HCT116 (cell line): ENCODE data around the gene CDH13. TPM values are rescaled to one million over a fixed set of nuclear protein-coding genes. Genes with fewer than 3 reads are reported as not detected.

Experiments
- ATAC-seq: fragments of 200-7000 bp; cut with Tn5 transposase; 2 replicates; pipeline ENCODE4 v1.9.1; 2020; ENCODE audit warnings: mild to moderate bottlenecking, moderate library complexity
- BruUV-seq: library from RNA; stranded (reverse); fragments of 400-500 nt; replicated peaks from 2 replicates; lab custom pipeline; 2021; lab: Mats Ljungman, UMichigan
- CTCF ChIA-PET: fragments of 300-600 bp; sonication (Branson Sonifier 250); formaldehyde crosslinking; loops from one replicate; lab custom pipeline; 2021; ENCODE audit warnings: antibody characterized with exemption; lab: Charles Lee
- POLR2A ChIA-PET: fragments of 300-600, 350-600 bp; sonication (Branson Sonifier 250); formaldehyde crosslinking; loops from one replicate; lab custom pipeline; 2021; ENCODE audit warnings: antibody characterized with exemption; lab: Charles Lee
- RAD21 ChIA-PET, 2 experiments: fragments of 300-600 bp; sonication (Branson Sonifier 250); formaldehyde crosslinking; loops; one replicate each; lab custom pipeline; 2023; ENCODE audit warnings: low total read pairs in 2 of 2; ENCODE audit not compliant: uncharacterized antibody in 2 of 2, unreplicated experiment in 2 of 2, low non-redundant PET in 1 of 2; lab: Charles Lee
- DNase-seq: peaks from one replicate; pipeline ENCODE4 v3.0.0-alpha.2; 2010; ENCODE audit warnings: low read depth, low spot score
- H2AFZ ChIP-seq: fragments of 200-600 bp; shearing (Covaris generic), sonication (generic); 2 replicates; pipeline ENCODE4 v1.6.1; 2017; ENCODE audit warnings: low read depth, mixed run types, mixed read lengths, antibody characterized with exemption, low read length; ENCODE audit not compliant: poor library complexity, severe bottlenecking
- H3K27ac ChIP-seq: 2 replicates; pipeline ENCODE4 v1.5.1; 2012; ENCODE audit warnings: low read depth, low read length
- H3K27me3 ChIP-seq: fragments of 200-600 bp; sonication (generic); 2 replicates; pipeline ENCODE4 v1.6.1; 2016; ENCODE audit warnings: mixed run types, low read length, mixed read lengths; ENCODE audit not compliant: insufficient read depth
- H3K36me3 ChIP-seq, 2 experiments: fragments of 200-500 bp in 1 of 2; fragments of 200-600 bp in 1 of 2; sonication (Bioruptor generic) in 1 of 2; sonication (generic) in 1 of 2; 2 replicates each; pipeline versions ENCODE4 v1.5.1 to v1.6.1; 2014 to 2016; ENCODE audit warnings: low read length in 2 of 2, inconsistent platforms in 1 of 2, mixed read lengths in 1 of 2, mixed run types in 1 of 2; ENCODE audit not compliant: insufficient read depth in 2 of 2, control insufficient read depth in 1 of 2
- H3K4me1 ChIP-seq, 2 experiments: fragments of 200-600 bp in 1 of 2; sonication (generic) in 1 of 2; 2 replicates each; pipeline versions ENCODE4 v1.5.1 to v1.6.1; 2012 to 2017; ENCODE audit warnings: low read length in 2 of 2, inconsistent platforms in 1 of 2, mild to moderate bottlenecking in 1 of 2, mixed read lengths in 1 of 2, mixed run types in 1 of 2, moderate library complexity in 1 of 2; ENCODE audit not compliant: insufficient read depth in 2 of 2, control insufficient read depth in 1 of 2
- H3K4me2 ChIP-seq: fragments of 200-600 bp; sonication (generic); 2 replicates; pipeline ENCODE4 v1.6.1; 2017; ENCODE audit warnings: mixed run types, low read length, mixed read lengths
- H3K4me3 ChIP-seq, 2 experiments: fragments of 200-600 bp in 1 of 2; sonication (generic) in 1 of 2; replicated peaks in 1 of 2; 2 replicates each; pipeline ENCODE4 v1.5.1; 2011 to 2016; ENCODE audit warnings: low read length in 2 of 2, control low read depth in 1 of 2, low read depth in 1 of 2, mild to moderate bottlenecking in 1 of 2, mixed read lengths in 1 of 2, mixed run types in 1 of 2
- H3K79me2 ChIP-seq: fragments of 200-600 bp; sonication (generic); 2 replicates; pipeline ENCODE4 v1.6.1; 2017; ENCODE audit warnings: mild to moderate bottlenecking, mixed run types, low read length, moderate library complexity, mixed read lengths; ENCODE audit not compliant: insufficient read depth
- H3K9ac ChIP-seq: fragments of 200-600 bp; sonication (generic); 2 replicates; pipeline ENCODE4 v1.6.1; 2016; ENCODE audit warnings: low read length, mixed read lengths
- H3K9me2 ChIP-seq: fragments of 200-600 bp; sonication (generic), shearing (Covaris generic); 2 replicates; pipeline ENCODE4 v1.6.1; 2017; ENCODE audit warnings: mixed run types, mild to moderate bottlenecking, moderate library complexity; ENCODE audit not compliant: insufficient read depth
- H3K9me3 ChIP-seq, 2 experiments: fragments of 200-500 bp in 1 of 2; fragments of 200-600 bp in 1 of 2; sonication (Bioruptor generic) in 1 of 2; sonication (generic) in 1 of 2; 2 replicates each; pipeline ENCODE4 v1.6.1; 2014 to 2017; ENCODE audit warnings: low read length in 2 of 2, mixed read lengths in 2 of 2, inconsistent platforms in 1 of 2, low read depth in 1 of 2, mild to moderate bottlenecking in 1 of 2, mixed run types in 1 of 2, moderate library complexity in 1 of 2; ENCODE audit not compliant: control insufficient read depth in 1 of 2, insufficient read depth in 1 of 2
- H4K20me1 ChIP-seq: fragments of 200-600 bp; sonication (generic), shearing (Covaris generic); 2 replicates; pipeline ENCODE4 v1.6.1; 2017; ENCODE audit warnings: mixed run types, mild to moderate bottlenecking, moderate library complexity; ENCODE audit not compliant: insufficient read depth
- POLR2A ChIP-seq: IDR thresholded peaks from 2 replicates; pipeline ENCODE4 v1.7.0; 2011; ENCODE audit warnings: borderline replicate concordance; ENCODE audit not compliant: insufficient read depth, insufficient read length; ENCODE audit errors: extremely low read depth
- SIN3A ChIP-seq: IDR thresholded peaks from 2 replicates; pipeline ENCODE4 v1.6.1; 2012; ENCODE audit warnings: low read depth
- SRF ChIP-seq: IDR thresholded peaks from 2 replicates; pipeline ENCODE4 v1.6.1; 2012; ENCODE audit warnings: low read depth
- ZFX ChIP-seq: fragments of 450-650 bp; IDR thresholded peaks from 2 replicates; pipeline ENCODE4 v1.6.1; 2017
- intact Hi-C: fragments of 100-400 bp; cut with micrococcal nuclease; formaldehyde crosslinking; loops from 2 replicates; pipeline ENCODE4 v1.10.0; 2022
- total RNA-seq: library from RNA; stranded (reverse); gene quantifications from one replicate; pipeline ENCODE4 v1.2.1, GENCODE V29; 2021; ENCODE audit not compliant: unreplicated experiment
- TF ChIP-seq, protein P1 (sequence below): IDR thresholded peaks from 2 replicates; pipeline ENCODE4 v1.6.1; 2011; ENCODE audit warnings: mild to moderate bottlenecking, low read length, moderate library complexity; ENCODE audit not compliant: insufficient replicate concordance; ENCODE audit errors: extremely low read depth
- TF ChIP-seq, protein P2 (sequence below): IDR thresholded peaks from 2 replicates; pipeline ENCODE4 v1.6.1; 2012
- TF ChIP-seq, protein P3 (sequence below), 3 experiments: fragments of 200-600 bp in 1 of 3; sonication (generic) in 1 of 3; IDR thresholded peaks in 2 of 3; conservative IDR thresholded peaks in 1 of 3; 2 replicates each; pipeline ENCODE4 v1.5.1; 2012 to 2017; ENCODE audit warnings: low read depth in 2 of 3, low read length in 2 of 3, antibody characterized with exemption in 1 of 3, borderline replicate concordance in 1 of 3, control low read depth in 1 of 3, mild to moderate bottlenecking in 1 of 3, mixed read lengths in 1 of 3, mixed run types in 1 of 3, moderate library complexity in 1 of 3; ENCODE audit not compliant: insufficient read depth in 1 of 3
- TF ChIP-seq, protein P4 (sequence below): IDR thresholded peaks from 2 replicates; pipeline ENCODE4 v1.6.1; 2012

Gene CDH13
- total RNA-seq, 1 experiment from 2014 or later: not detected

DNA sequence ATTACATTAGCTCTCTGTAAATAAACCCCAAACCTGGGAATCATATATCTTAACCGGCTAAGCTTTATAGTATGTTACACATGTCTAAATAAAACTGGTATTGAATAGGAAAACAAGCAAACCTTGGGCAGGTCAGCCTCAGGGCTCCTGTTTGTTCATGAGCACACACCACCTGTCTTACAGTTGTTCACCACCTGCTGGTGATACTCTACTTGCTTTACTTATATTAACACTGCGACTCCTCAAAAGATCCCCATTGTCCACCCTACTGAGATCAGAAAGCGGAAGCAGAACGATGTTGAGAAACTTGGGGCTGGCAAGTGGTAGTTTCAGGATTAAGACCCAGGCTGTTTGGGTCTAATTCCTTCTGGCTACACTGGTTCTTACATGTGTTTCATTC lies 16.4 kb downstream of the CDH13 start (continued):
- TF ChIP-seq SRF (no peak), POLR2A (no peak)
- TF ChIP-seq, protein P1, sequence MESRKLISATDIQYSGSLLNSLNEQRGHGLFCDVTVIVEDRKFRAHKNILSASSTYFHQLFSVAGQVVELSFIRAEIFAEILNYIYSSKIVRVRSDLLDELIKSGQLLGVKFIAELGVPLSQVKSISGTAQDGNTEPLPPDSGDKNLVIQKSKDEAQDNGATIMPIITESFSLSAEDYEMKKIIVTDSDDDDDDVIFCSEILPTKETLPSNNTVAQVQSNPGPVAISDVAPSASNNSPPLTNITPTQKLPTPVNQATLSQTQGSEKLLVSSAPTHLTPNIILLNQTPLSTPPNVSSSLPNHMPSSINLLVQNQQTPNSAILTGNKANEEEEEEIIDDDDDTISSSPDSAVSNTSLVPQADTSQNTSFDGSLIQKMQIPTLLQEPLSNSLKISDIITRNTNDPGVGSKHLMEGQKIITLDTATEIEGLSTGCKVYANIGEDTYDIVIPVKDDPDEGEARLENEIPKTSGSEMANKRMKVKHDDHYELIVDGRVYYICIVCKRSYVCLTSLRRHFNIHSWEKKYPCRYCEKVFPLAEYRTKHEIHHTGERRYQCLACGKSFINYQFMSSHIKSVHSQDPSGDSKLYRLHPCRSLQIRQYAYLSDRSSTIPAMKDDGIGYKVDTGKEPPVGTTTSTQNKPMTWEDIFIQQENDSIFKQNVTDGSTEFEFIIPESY: no peak
- TF ChIP-seq, protein P2, sequence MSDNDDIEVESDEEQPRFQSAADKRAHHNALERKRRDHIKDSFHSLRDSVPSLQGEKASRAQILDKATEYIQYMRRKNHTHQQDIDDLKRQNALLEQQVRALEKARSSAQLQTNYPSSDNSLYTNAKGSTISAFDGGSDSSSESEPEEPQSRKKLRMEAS: no peak
- TF ChIP-seq, protein P3, sequence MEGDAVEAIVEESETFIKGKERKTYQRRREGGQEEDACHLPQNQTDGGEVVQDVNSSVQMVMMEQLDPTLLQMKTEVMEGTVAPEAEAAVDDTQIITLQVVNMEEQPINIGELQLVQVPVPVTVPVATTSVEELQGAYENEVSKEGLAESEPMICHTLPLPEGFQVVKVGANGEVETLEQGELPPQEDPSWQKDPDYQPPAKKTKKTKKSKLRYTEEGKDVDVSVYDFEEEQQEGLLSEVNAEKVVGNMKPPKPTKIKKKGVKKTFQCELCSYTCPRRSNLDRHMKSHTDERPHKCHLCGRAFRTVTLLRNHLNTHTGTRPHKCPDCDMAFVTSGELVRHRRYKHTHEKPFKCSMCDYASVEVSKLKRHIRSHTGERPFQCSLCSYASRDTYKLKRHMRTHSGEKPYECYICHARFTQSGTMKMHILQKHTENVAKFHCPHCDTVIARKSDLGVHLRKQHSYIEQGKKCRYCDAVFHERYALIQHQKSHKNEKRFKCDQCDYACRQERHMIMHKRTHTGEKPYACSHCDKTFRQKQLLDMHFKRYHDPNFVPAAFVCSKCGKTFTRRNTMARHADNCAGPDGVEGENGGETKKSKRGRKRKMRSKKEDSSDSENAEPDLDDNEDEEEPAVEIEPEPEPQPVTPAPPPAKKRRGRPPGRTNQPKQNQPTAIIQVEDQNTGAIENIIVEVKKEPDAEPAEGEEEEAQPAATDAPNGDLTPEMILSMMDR (IDR thresholded peaks at IDR 0.05 in 2 of 3, conservative IDR thresholded peaks at IDR 0.05 in 1 of 3; ENCODE audit: borderline replicate concordance in 1 of 3, insufficient read depth in 1 of 3, low read depth in 2 of 3, low read length in 2 of 3): no peak

DNA sequence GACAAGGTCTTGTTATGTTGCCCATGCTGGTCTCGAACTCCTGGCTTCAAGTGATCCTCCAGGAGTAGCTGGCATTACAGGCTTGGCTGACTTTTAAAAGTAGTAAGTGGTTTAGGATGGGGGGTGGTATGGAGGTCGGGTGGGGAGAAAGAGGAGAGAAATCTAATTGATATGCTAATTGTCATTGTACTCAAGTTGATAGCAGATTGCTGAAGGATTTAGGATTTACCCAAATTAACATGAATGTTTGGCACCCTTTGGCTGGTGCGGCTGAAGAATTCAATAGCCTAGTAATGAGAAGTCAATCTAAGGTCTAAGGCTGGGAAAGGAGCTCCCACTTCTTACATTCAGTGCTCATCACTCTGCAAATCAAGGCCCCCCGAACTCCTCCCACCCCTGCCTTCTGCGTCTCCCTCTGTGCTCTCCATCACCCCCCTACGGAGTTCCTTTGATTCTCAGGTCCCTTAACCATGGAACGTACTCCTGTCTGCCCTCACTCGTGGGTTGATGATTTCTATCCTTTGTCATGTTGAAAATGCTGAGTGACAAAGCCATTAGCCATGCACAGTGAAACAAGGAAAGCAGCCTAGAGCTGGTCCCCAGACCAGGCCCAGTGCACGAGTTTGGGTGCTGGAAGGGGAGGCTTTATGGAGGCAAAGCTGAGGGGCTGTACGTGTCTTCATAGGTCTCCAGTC lies 17.3 kb downstream of the CDH13 start:
- Histone ChIP-seq H3K27ac (no peak overlapping the region), H3K4me3 (no peak overlapping the region), H2AFZ (no peak overlapping the region), H3K9ac (no peak overlapping the region), H4K20me1 (no peaks in the 10 kb centered on the region), H3K9me3 (no peaks in the 10 kb centered on the region), H3K36me3 (no peaks in the 10 kb centered on the region), H3K4me1 (no peaks in the 10 kb centered on the region), H3K4me2 (no peak overlapping the region), H3K9me2 (no peaks in the 10 kb centered on the region), H3K27me3 (no peaks in the 10 kb centered on the region), H3K79me2 (no peaks in the 10 kb centered on the region)
- no TSS peak for BruUV-seq
- intact Hi-C loops: no loop called here
- no peak for TF ChIP-seq ZFX
- TF ChIP-seq, protein P4, sequence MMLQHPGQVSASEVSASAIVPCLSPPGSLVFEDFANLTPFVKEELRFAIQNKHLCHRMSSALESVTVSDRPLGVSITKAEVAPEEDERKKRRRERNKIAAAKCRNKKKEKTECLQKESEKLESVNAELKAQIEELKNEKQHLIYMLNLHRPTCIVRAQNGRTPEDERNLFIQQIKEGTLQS: no peak
- no peak for TF ChIP-seq SIN3A
- ChIA-PET POLR2A (no interaction called here), RAD21 (no interaction called here), CTCF (no interaction called here)
- no peak for ATAC-seq
- DNase-seq: no peak
